HG03342 (cell line): ENCODE results near the gene PCDH15.

Experiments
- ATAC-seq: cut with Tn5 transposase; IDR thresholded peaks from one replicate; pipeline ENCODE4 v1.9.1; 2021; ENCODE audit warnings: mild to moderate bottlenecking, moderate library complexity; ENCODE audit not compliant: unreplicated experiment

PCDH15 gene

DNA sequence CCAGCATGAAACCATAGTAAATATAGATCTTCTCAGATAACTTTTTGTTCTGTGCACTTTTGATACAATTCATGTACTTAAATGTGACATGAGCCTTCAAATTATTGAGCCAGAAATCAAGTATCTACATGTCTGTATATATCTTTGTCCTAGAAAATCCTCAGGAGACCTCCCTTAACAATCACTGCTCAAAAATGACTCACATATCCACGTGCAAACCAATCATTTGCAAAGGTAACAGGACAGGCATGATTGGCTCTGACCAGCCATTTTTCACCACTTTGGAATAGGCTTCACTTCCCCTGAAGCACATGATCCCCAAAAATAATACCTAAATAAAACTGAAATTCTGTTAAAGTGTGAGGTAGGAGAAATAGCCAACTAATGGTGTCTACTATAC, 902.5 kb downstream of the PCDH15 start:
- ATAC-seq, result no peak

DNA sequence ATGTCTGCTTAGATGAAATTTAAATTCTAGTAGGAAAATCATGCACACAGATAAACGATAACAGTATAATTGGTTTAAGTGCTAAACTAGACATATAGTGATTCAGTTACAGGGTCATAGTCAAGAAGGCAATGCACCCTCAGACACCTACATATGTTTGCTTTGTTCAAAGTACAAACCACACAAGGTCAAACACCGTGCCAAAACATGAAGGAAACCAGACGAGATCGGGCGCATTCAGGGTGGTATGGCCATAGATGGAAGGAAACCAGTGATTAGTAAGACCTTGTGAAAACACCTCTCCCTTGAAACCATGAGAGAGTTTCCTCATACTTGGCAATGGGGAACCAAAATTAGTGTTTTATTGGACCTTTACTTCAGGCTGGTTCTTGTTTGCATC, 906.9 kb downstream of the PCDH15 start:
- ATAC-seq, result no peak

DNA sequence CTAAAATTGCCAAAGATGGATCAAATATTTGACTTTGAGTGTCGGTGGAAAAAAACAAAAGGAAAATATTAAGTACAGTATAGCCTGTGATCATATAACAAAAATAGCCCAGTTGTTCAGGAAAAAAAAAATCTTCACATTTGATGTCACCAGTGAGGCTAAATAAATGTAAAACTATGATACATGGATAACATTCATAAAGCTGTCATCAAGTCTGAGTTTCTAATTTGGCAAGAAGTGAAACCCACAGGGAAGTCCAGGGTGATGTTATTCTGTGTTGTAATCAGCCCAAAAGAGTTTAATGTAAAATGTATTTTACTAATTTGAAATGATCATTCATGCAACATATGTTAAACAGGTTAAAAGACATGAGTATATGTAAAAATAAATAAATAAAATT, 908.0 kb downstream of the PCDH15 start:
- ATAC-seq, result no peak

DNA sequence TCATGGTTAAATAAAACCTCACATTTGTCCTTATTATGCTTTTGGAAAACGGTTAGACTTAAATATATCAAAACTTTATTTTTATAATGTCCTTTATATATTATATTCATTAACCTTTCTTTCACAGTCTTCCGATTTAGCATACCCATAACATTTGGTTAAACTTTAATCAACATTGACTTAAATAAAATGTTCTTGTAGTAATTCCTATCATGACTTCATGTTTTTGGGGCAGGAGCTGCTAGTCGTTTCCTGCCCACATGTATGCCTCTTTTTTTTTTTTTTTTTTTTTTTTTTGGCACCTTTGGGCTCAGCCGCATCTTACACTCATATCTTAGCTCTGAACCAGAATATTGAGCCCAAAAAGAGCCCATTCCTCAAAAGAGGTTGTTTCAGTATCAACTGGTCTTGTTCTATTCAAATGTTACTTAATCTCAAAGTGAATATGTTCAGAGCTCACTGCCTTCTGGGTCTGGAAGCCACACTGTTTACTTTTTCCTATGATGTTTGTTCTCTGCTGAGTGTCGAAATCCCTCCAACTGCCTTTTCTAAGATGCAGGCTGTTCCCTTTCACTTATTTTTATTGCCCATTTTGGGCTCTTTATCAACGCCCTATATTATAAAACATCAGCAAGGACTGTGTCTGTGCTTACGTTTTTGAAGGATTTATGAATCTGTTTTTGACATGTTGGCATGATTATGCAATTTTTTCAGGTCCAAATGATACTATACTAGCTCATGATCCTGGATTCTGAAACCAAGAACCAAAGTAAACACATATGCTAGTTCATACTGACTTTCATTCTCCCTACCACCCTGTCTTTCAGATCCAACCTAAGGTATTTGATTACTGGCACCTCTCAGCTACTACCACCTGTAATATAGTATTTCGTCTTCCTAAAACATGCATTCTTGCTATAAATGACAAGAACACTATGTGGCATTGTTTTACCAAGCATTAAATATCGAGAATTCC, 914.4 kb downstream of the PCDH15 start:
- ATAC-seq, result no peak

GRCh38 chr10:53864846-53865245, 936.2 kb downstream of the PCDH15 start:
- no peak for ATAC-seq

- ATAC-seq, result no peak
Measured at GRCh38 chr10:53852450-53853175, 948.4 kb downstream of the PCDH15 start.

DNA sequence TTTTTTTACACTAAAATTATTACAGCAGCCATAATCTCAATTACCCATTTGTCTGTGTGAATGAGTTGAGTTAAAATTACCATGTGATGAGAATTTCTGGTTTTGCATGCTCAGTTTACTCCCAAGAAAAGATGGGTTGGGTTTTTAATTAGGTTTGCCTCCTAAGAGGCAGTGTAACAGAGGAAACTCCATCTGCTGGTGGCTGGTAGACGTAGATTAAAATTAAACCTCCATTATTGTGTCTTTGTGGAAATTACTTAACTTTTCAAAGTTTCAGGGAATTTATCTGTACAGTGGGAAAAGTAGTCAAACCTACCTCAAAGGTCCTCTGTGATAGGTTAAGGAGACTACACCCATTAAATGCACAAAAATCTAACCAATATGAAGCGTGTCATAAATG, 954.2 kb downstream of the PCDH15 start:
- no peak for ATAC-seq

DNA sequence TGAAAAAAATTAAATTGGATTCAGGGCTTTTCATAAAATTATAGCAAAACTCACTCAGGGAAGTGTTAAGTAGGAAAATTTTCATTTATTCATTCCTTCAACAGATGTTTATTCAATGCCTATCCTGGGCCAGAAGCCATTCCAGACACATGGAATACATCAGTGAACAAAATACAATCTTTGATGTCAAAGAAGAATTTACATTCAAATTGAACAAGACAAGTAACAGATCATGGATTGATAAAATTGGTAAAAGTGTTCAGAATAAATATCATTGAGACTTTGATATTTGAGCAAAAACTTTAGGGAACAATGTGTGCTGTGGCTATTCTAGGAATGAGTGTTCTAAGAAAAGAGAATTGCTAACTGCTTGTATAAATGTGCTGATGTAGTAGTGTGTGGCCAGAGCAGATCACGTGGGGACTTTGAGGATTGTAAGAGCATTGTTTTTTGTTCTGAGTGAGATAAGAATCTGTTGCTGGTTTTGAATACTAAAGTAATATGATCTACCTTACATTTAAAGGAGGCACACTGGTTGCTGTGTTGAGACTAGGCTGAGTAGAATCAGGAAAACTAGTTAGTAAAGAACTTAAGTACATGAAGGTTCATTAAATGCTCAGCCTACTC, 957.2 kb downstream of the PCDH15 start:
- ATAC-seq, result no peak

- ATAC-seq, result no peak
Measured at GRCh38 chr10:53841483-53842145, 959.4 kb downstream of the PCDH15 start.

DNA sequence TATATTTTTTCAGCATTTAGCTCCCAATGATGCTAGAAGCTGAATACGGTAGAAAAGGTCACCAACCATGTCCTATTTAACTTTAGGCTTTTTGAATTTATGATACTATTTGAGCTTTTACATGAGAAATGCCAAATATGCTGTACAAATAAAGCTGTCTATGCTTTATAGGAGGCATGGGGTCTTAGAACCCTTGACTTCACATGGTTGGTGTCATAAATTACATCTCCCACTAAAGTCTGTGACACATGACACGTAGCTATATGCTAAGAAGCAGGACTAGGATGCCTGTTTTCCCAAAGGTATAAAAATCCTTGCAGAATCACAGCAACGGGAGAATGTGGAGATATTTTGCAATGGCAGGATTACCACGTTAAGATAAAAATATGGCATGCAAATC, 960.4 kb downstream of the PCDH15 start:
- ATAC-seq, result no peak

- no peak for ATAC-seq
Measured at GRCh38 chr10:53839440-53840039, 961.5 kb downstream of the PCDH15 start.

DNA sequence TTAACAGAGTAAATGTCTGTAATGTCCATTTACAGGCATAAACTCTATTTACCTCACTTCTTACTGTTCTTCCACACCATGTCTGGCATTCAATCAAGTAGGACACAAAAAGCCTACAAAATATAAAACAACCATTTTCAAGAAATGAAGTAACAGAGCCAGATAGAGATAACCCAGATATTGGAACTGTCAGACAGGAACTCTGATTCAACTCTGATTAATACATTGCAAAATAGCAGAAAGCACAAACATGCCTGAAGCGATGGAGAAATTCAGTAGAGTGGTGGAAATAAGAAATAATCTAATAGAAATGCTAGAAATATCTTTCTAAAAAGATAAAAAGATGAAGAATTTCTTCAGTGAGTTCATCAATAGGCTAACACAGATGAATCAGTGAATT, 964.4 kb downstream of the PCDH15 start:
- ATAC-seq, result no peak

DNA sequence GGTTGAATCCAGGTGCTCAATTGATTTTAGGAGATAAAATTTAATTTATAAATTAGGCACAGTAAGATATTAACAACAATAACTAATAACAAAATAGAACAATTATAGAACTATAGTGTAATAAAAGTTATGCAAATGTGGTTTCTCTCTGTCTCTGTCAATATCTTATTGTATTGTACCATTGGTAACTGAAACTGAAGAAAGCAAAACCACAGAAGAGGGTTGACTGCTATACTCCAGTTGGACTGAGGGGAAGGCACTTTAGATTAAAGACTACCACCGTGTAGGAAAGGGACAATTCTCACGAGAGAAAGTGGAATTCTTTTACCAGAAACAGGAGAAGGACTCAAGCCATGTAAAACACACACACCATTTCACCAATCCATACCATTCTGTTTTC, 967.1 kb downstream of the PCDH15 start:
- ATAC-seq, result no peak

DNA sequence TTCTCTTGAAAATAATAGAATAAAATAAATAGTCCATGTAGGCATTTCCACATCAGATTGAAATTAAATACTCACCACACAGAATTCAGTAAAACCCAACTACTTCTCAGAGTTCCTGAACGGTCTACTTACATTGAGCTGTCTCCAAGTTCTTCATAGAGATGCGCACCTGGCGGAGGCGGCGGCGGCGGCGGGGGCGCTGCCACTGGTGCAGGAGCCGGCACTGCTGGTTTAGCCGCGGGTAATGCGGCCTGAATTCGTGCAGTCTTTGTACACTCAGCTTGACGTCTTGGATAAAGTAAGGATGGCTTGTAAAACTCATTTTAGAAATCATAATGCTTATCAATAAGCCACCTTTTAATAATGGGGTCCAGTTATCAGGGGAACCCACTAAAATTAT, 973.8 kb downstream of the PCDH15 start:
- ATAC-seq, result no peak

GRCh38 chr10:53808677-53809372, 992.2 kb downstream of the PCDH15 start:
- no peak for ATAC-seq

GRCh38 chr10:53786236-53786900, 1014.7 kb downstream of the PCDH15 start:
- no peak for ATAC-seq

DNA sequence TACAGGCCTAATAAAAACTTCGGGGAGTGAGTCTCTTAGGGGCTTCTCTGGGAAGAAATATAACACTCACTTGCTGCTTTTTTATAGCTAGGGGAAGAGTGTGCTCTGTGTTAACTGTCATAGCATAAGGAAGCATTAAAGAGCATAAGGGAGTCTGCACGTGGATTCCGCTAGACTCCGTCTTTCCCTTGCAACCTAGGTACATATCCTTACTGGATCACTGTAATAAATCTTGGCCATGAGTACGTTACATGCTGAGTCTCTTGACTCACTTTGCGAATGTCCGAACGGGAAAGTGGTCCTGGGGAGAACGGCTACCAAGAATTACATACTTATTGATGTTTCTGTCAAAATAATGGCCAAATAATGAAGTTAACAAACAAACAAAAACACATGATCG, 1029.3 kb downstream of the PCDH15 start:
- ATAC-seq, result no peak

- no peak for ATAC-seq
Measured at GRCh38 chr10:53770903-53771302, 1030.1 kb downstream of the PCDH15 start.

GRCh38 chr10:53765311-53765710, 1035.7 kb downstream of the PCDH15 start:
- ATAC-seq, result no peak
